ENCODE results near the gene CHCHD5.
"Not testable (repeated sequence)": the region's sequence is repeated elsewhere in the genome, so short reads cannot be mapped to it uniquely, and the experiment has no call there.

The CHCHD5 gene

DNA sequence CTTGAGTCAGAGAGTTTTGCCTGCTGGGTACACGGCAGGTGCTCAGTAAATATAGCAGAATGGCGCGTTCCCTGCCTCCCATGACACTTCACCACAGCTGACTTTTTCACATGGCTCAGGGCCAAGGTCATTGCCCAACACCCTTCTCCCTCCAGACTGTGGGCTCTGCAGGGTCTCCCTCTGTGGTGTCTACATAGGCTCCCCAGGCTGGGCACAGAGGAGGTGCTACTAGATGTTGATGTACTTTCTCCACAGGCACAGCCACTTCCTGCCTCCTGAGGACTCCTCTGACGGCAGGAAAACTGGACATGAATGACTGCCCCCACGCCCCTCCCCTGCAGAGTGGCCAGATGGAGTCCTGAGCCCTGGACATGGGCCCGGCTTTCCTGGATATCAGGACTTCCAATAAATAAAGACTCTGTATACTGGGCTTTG is 4.2 kb downstream of the CHCHD5 start:
- no peak for DNase-seq

DNA sequence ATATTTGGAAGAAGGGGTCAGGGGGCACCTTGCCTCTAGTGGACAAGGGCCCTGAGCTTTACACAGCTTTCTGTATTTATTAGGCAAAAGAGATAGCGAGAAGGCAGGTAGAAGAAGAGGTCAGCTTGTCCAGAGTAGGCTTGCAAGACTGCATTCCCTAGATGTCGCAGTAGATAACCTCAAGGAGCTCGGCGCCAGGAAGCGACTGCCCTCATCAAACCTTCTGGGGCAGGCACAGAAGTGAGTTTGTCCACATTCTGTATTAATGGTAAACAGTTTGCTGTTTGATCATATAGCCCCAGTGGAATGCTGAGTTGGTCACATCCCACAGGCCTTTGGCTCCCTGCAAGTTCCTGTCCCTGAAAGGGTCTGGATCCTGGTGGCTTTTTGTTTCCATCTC is 7.0 kb downstream of the CHCHD5 start:
- DNase-seq: no peak

DNA sequence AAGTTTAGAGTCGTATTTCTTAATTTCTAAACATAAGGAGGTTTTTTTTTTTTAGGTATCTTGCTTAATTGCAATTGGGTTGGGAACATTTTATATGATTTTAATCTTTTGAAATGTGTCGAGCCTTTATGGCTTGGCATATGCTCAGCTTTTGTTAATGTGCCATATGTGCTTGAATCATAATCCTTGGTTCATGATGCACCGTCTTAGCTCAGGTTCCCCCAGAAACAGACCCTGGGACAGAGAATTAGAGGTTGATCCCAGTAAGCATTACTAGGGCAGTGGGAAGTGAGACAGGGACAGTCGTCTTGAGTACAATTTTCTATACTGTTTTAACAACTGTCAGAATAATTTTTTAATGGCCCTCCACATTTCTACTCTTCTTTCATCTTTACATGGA is 9.3 kb downstream of the CHCHD5 start:
- no peak for DNase-seq

DNA sequence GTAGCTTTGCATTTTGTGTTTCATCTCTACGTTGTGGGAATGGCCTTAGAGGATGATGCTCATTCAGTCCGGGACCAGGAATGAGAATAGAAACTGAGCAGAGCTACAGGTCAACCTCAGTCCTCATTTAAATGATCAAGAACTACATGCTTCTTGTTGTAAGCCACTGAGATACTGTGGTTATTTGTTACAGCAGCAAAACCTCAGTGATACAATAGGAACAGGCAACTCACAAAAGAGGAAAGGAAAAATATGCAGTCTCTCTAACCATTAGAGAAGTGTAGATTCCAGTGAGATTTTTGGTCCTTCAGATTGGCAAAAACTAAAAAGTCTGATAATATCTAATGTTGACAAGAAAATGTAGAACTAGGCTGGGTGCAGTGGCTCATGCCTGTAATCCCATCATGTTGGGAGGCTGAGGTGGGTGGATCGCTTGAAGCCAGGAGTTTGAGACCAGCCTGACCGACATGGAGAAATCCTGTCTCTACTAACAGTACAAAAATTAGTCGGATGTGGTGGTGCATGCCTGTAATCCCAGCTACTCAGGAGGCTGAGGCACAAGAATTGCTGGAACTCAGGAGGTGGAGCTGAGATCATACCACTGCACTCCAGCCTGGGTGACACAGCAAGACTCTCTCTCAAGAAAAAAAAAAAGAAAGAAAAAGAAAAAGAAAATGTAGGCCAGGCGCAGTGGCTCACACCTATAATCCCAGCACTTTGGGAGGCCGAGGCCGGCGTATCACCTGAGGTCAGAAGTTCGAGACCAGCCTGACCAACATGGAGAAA is 13.3 kb downstream of the CHCHD5 start:
- DNase-seq: no peak

DNA sequence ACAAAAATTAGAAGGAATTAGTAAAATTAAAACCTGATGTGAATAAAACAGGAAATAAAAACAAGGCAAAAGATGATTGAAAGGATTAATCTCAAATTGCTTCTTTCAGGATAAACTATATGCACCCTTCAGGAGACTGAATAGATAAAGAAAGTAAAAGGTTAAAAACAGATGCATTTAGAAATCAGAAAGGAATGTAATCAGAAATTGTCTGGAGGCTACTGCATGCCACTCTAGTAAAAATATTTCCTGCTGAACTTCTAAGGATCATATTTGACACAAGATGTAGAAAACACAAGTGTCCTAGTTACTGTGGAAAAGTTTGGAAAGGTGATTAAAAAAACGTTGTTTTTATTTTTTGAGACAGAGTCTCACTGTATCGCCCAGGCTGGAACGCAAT is 16.2 kb downstream of the CHCHD5 start:
- DNase-seq: no peak

DNA sequence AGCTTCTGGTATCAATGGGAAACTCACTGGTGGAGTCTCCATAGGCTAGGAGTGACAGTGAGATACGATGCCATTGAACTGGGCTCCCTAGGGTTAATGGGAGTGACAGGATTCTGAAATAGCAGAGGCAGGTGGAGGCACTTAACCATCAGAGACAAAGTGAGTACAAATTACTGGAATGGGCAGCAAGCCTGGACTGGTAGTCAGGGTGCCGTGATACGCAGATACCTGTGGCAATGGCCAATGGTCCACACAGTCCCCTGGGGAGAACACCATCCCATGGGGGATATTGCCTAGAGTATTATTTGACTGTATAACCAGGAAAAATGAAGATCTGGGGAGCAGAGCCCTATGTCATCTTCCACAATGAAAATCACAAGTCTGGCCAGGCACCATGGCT is 17.3 kb downstream of the CHCHD5 start:
- DNase-seq: no peak

DNA sequence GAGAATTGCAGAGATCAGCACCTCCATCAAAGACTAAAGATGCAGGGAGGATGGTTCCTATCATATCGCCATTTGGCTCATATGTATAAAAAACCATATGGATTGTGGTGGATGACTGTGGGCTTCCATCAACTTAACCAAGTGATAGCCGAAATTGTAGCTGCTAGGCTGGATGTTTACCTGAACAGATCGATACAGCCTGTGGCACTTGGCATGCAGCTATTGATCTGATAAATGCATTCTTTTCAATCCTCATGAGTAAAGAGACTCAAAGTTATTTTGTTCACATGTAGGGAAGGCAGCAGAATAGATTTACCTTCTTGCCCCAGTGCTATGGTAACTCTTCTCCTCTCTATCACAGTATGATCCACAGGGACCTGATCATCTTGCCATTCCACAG is 18.5 kb downstream of the CHCHD5 start:
- no peak for DNase-seq

DNA sequence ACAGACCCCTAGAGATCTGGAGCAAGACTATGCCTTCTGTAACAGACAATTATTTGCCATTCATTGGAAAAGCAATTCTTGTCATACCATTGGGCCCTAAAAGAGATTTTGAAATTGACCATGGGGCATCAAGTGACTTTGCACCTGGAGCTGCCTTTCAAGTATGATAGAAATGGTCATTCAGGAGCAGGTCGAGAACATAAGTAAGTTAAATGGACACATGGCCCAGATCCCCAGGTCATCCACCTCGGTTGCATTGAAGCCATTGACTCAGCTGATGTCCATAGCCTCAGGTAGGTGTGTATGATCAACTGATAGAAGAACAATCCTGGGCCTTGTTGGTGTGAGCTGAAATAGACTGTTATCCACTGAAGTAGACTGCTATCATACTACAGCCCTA is 19.3 kb downstream of the CHCHD5 start:
- DNase-seq: no peak

DNA sequence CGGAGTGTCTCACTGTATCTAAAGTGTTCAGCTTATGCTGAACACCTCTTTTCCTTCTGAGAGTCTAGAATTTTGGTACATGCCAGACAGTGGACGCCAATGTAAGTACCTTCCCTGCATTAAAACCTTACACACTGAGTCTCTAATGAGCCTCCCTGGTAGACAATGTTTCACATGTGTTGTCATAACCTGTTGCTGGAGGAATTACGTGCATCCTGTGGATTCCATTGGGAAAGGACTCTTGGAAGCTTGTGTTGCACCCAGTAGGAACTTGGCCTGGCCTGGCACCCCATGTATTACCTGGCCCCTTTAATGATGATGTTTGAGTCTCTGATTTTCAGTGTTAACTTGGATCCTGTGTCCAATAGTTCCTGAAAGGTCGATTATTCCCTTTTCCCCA is 20.5 kb downstream of the CHCHD5 start:
- DNase-seq: no peak

DNA sequence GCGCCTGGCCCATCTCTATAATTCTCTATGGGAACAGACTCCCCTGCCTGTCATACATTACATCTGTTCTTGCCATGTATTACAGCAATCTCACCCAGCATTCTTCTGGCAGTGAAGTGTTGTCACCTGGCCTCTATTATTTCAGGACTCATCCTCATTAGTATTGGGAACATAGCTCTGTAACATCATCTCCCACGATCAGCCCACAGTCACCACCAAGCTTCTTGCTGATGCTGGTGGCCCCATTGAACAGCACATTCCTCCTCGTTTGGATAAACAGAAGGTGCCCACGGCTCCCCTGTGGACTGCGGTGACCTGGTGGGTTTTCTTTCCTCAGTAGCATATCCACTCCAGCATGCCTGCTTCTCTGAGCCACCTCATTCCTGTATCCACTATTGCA is 21.5 kb downstream of the CHCHD5 start:
- no peak for DNase-seq

DNA sequence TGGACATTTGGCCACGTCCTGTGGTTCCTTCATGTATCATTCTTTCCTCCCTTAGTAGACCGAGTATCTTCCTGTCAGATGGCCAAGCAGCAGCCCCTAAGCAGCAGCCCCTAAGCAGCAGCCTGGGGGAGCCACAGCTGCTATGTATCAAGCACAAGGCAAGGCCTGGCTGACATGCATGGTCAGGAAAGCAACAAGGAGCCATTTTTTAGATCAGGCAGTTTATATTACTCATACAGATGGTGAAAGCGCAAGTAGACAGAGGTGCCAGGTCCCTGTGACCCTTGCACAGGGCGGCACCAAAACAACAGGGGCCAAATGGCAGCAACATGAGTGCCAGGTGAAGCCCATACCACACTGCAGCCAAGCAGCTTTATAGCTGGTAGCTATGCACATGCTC is 22.1 kb downstream of the CHCHD5 start:
- DNase-seq: no peak

DNA sequence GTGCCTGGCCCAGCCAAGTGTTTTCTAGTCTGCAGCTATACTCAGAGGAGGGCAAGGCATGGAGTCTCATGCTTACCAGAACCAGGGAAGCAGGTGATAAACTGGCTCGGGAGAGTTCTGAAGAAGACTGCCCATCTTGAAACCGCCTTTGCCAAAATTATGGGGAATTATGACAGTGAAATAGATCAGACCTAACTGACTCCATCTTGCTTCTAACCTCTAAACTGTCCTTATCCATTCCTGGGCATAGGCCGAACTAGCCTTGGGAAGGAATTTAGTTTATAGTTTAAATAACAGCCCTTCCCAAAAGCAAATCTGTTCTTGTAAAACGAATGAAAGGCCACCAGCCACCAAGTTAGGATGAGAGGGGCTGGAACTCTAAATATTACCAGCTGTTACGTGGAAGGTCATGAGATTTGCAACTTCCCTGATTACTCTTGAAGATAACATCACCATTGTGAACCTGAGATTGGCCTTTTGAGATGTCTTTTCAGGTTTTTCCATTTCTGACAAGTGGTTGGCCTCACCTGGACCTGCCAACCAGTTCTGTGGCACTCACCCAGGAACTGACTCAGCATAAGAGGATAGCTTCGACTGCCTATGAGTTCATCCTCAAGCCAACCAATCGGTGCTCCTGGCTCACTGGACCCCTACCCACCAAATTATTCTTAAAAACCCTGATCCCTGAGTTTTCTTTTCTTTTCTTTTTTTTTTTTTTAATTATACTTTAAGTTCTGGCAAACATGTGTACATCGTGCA is 23.4 kb downstream of the CHCHD5 start:
- no peak for DNase-seq

DNA sequence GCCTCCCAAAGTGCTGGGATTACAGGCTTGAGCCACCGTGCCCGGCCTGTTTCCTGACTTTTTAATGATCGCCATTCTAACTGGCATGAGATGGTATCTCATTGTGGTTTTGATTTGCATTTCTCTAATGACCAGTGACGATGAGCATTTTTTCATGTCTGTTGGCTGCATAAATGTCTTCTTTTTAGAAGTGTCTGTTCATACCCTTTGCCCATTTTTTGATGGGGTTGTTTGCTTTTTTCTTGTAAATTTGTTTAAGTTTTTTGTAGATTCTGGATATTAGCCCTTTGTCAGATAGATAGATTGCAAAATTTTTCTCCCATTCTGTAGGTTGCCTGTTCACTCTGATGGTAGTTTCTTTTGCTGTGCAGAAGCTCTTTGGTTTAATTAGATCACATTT is 24.9 kb downstream of the CHCHD5 start:
- DNase-seq: not testable (repeated sequence)

DNA sequence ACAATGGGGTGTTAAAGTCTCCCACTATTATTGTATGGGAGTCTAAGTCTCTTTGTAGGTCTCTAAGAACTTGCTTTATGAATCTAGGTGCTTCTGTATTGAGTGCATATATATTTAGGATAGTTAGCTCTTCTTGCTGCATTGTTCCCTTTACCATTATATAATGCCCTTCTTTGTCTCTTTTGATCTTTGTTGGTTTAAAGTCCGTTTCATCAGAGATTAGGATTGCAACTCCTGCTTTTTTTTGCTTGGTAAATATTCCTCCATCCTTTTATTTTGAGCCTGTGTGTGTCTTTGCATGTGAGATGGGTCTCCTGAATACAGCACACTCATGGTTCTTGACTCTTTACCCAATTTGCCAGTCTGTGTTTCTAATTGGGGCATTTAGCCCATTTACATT is 27.9 kb downstream of the CHCHD5 start:
- DNase-seq: not testable (repeated sequence)

DNA sequence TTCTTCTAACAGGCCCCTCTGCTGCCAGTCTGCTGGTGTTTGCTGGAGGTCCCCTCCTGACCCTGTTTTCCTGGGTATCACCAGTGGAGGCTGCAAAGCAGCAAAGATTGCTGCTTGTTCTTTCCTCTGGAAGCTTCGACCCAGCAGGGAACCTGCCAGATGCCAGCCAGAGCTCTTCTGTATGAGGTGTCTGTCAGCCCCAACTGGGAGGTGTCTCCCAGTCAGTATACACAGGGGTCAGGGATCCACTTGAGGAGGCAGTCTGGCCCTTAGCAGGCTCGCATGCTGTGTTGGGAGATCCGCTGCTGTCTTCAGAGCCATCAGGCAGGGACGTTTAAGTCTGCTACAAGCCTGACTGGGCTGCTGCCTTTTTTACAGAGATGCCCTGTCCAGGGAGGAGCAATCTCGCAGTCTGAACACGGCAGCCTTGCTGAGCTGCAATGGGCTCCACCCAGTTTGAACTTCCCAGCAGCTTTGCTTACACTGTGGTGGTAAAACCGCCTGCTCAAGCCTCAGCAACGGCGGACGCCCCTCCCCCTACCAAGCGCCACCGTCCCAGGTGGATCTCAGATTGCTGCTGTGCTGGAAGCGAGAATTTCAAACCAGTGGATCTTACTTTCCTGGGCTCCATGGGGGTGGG is 29.9 kb downstream of the CHCHD5 start:
- no peak for DNase-seq

DNA sequence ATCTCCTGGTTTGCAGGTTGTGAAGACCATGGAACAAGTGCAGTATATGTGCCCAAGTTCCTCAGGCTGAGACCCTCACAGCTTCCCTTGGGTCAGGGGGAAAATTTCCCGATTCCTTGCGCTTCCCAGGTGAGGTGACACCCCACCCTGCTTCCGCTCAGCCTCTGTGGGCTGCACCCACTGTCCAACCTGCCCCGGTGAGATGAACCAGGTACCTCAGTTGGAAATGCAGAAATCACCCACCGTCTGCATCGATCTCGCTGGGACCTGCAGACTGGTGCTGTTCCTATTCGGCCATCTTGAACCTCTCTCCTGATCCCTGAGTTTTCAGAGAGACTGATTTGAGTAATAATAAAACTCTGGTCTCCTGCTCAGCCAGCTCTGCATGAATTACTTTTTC is 30.6 kb downstream of the CHCHD5 start:
- DNase-seq: no peak

DNA sequence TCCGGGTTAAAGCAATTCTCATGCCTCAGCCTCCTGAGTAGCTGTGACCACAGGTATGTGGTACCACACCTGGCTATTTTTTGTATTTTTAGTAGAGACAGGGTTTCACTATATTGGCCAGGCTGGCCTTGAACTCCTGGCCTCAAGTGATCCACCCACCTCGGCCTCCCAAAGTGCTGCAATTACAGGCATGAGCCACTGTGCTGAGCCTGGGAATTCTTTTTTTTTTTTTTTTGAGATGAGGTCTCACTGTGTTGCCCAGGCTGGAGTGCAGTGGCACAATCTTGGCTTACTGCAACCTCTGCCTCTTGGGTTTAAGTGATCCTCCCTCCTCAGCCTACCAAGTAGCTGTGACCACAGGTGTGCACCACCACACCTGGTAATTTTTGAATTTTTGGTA is 31.4 kb downstream of the CHCHD5 start:
- not testable (repeated sequence) for DNase-seq

DNA sequence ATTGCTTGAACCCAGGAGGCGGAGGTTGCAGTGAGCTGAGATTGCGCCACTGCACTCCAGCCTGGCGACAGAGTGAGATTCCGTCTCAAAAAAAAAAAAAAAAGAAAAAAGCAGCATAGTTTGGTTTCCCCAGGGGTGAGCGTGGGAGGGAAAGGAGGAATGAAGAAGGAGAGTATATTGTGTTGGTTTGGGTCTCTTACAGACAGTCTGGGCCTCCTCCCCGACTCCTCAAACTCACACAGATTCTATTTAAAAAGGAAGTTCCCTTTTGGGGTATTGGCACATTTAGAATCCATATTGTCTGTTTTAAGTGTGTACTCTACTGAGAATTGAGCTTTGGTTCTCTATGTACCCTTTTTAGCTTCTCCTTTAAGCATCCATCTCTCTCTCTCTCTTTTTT is 34.0 kb downstream of the CHCHD5 start:
- no peak for DNase-seq

DNA sequence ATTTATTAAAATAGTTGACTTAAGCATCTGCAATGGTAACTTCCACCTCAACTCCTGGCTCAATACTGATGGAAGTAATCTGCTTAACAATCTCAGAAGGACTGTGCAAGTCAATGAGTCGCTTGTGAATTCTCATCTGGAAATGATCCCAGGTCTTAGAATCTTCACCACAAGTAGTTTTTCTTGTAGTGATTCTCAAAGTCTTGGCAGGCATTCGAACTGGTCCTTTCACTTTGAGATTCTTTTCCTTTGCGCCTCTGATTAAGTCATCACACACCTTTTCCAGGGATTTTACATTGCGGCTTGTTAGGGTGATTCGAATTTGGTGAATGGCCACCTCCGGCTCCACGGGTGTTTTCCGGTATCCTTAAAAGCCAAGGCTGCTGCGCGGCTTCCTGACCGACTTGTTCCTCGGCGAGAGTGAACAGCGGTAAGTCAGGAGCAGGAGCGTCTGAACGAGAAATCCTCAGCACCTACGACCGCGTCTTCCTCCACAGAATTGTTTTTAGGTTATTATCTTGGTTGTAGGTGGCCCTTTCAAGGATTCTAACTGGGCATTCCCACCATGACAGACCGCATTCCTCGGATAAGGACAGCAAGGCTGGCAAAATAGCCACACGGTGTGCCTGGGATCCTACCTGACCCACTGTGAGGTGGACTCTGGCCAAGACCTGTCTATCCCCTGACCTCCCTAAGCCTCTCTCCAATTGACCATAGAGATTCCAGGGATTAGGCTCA is 37.5 kb downstream of the CHCHD5 start:
- DNase-seq: no peak

DNA sequence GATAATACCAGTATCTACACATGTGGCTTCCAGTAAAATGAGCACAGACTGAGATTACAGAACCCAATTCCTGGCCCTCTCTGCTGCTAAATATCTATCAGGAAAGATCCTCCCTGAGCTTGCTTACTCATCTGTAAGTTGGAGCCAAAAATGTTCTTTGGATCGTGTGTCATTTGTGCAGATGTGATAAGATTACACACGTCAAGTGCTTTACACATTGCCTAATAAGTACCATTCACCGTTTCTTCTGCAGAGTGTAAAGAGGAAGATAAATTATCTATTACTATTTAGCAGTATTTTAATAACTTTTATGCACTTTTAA is 38.1 kb downstream of the CHCHD5 start:
- DNase-seq: no peak

DNA sequence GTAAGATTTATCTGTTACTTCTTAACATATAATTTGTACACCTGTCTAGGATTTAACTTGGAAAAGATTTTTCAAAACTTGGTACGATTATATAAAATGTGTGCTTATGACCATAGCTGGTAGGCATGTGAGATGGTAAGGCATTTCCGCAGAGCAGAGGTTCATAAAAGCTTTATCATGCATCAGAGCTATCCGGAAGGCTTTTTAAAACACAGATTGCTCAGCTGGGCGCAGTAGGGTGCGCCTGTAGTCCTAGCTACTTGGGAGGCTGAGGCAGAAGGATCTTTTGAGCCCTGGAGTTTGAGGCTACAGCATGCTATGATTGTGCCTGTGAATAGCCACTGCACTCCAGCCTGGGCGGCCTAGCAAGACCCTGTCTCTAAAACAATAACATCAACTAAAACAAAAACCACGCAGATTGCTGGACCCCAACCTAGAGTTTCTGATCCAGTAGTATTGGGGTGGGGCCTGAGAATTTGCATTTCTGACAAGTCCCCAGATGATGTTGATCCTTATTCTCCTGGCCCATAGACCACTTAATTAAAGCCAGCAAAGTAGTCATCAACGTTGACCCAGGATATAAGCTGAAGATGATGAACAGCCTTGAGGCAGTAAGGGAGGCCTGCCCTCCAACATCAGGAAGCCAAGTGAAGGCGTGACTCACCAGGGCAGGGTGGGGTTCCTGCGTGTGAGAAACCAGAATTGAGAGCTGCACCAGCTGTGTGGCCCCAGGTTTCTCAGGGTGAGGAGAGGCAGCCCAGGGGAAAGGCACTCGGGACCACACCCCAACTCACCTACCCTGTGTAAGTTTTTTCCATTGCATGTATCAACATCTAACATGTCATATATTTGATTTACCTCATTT is 39.7 kb downstream of the CHCHD5 start:
- DNase-seq: peak; percentile 19 to 91 (median 41)

DNA sequence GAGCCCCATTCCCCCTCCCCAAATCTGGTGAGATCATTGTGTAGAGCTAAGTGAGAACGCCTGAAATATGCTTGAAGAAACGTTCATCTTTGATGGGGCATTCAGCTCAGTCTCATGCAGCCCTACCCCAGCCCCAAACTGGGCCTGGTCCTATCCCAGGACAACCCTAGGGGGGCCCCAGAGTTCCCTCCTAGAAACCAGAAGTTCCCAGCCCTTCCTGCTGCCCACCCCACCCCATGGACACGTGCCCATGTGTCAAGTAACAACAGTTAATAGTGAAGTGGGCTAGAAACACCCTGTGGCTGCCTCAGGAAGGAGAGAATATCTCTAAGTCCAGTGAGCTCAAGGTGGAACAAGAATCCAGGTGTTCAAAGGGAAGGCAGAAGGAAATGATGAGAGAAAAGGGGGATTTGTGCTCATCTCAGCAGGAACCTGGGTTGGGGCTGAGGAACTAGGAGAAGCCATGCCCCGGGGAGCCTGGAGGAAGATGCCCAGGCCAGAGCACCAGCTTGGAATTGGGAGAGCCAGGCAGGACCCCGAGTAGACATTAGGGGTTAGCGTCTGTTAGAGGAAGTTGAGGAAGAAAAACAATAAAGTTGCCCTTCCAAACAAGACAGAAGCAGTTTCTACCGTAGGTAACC is 41.2 kb downstream of the CHCHD5 start:
- DNase-seq: no peak

Data from T-helper 1 cell (primary cell).